HL-60/S4 treated with phorbol 12-myristate 13-acetate at 8.2 ng/mL for 4 days and 3 days (cell line): ENCODE data around the gene RAB31.

Experiments
- in situ Hi-C: fragments of 300-500 bp; cut with MboI; formaldehyde crosslinking; loops from 2 replicates; pipeline ENCODE4 v1.15.0; 2022; ENCODE audit warnings: low sequenced_read_pairs

RAB31 gene

GRCh38 chr18:9782073-9782857, 74.2 kb downstream of the RAB31 start:
- in situ Hi-C loops: no loop called here

- in situ Hi-C loops: no loop called here
Observed at GRCh38 chr18:9786631-9787030, 78.5 kb downstream of the RAB31 start.

- in situ Hi-C loops: no loop called here
Observed at GRCh38 chr18:9787036-9787435, 78.9 kb downstream of the RAB31 start.

GRCh38 chr18:9787712-9788111, 79.6 kb downstream of the RAB31 start:
- in situ Hi-C loops: no loop called here

- in situ Hi-C loops: no loop called here
Observed at GRCh38 chr18:9788140-9788539, 80.0 kb downstream of the RAB31 start.

- in situ Hi-C loops: no loop called here
Observed at GRCh38 chr18:9788860-9789259, 80.8 kb downstream of the RAB31 start.

GRCh38 chr18:9790261-9790660, 82.2 kb downstream of the RAB31 start:
- in situ Hi-C loops: no loop called here

- in situ Hi-C loops: no loop called here
Observed at GRCh38 chr18:9791991-9792390, 83.9 kb downstream of the RAB31 start.

GRCh38 chr18:9792565-9793245, 84.6 kb downstream of the RAB31 start:
- in situ Hi-C loops: no loop called here

- in situ Hi-C loops: no loop called here
Observed at GRCh38 chr18:9796011-9796410, 87.9 kb downstream of the RAB31 start.

- in situ Hi-C loops: no loop called here
Observed at GRCh38 chr18:9796935-9797549, 88.9 kb downstream of the RAB31 start.

GRCh38 chr18:9802175-9803062, 94.3 kb downstream of the RAB31 start:
- in situ Hi-C loops: loop anchor here (25.0 kb wide), 1 partner anchor 110 kb away; the partner anchor contains the start of gene VAPA

- in situ Hi-C loops: loop anchor here (25.0 kb wide), 1 partner anchor 109 kb away; the partner anchor contains the start of gene VAPA
Observed at GRCh38 chr18:9803063-9803697, 95.1 kb downstream of the RAB31 start.

GRCh38 chr18:9803698-9804516, 95.8 kb downstream of the RAB31 start:
- in situ Hi-C loops: loop anchor here (25.0 kb wide), 1 partner anchor 108 kb away; the partner anchor contains the start of gene VAPA

GRCh38 chr18:9804517-9805104, 96.5 kb downstream of the RAB31 start:
- in situ Hi-C loops: loop anchor here (25.0 kb wide), 1 partner anchor 108 kb away; the partner anchor contains the start of gene VAPA

- in situ Hi-C loops: loop anchor here (25.0 kb wide), 1 partner anchor 105 kb away; the partner anchor contains the start of gene VAPA
Observed at GRCh38 chr18:9806905-9807304, 98.8 kb downstream of the RAB31 start.

- in situ Hi-C loops: loop anchor here (25.0 kb wide), 1 partner anchor 104 kb away; the partner anchor contains the start of gene VAPA
Observed at GRCh38 chr18:9808295-9809241, 100.5 kb downstream of the RAB31 start.
